HG03139 (cell line): ENCODE results near the gene TRAPPC4.
A peak's percentile ranks its signal among the peaks of the same experiment; 100 is the strongest.

Source experiments
- ATAC-seq: cut with Tn5 transposase; IDR thresholded peaks from one replicate; pipeline ENCODE4 v1.9.1; 2021; ENCODE audit not compliant: unreplicated experiment

Gene TRAPPC4

GRCh38 chr11:119061256-119061655, 42.7 kb downstream of the TRAPPC4 start:
- ATAC-seq = no peak

GRCh38 chr11:119062779-119063178, 44.2 kb downstream of the TRAPPC4 start:
- ATAC-seq = no peak

GRCh38 chr11:119065369-119065768, 46.8 kb downstream of the TRAPPC4 start:
- no peak for ATAC-seq

GRCh38 chr11:119067371-119068222, 49.0 kb downstream of the TRAPPC4 start, which contains the start of gene VPS11:
TSS of gene VPS11 (plus strand) at chr11:119067818. CDS start at chr11:119067824, 6 bp downstream.
- peak; percentile 87 for ATAC-seq
